T-helper 1 cell treated with Interleukin-12 subunit alpha and Interleukin-12 subunit beta and Interleukin-4 antibody, amounts not matched to agents 30 ng/mL and 1 ng/mL, for 36 hours (primary cell): Measurements from ENCODE around the gene SAMD4B. TPM values are rescaled to one million over a fixed set of nuclear protein-coding genes. Genes with fewer than 3 reads are reported as not detected.

Experiments used
- intact Hi-C: fragments of 100-400 bp; cut with micrococcal nuclease; formaldehyde crosslinking; loops from one replicate; pipeline ENCODE4 v1.15.1; 2024
- total RNA-seq: library from RNA; stranded (reverse); gene quantifications from 2 replicates; pipeline ENCODE4 v1.2.3, GENCODE V29; 2022

Gene SAMD4B
- total RNA-seq, 1 donor from 2014 or later, result 55.5 TPM

DNA sequence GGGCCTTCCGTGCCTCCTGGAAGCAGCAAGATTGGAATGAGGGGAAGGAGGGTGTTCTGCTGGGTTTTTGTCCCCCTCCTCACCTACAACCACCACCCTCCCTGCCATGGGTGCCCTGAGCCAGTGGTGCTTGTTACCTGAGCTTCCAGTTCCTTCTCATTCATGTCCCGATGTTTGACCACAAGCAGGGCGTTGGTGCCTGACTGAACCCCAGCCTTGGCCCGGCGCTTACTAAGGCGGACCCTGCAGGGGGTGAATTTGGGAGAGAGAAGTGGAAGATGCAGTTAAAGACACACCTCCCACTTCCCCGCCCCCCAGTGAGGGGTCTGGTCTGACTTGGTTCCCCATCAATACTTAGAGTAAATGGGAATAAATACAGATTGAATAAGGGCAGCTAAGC is 44.3 kb downstream of the SAMD4B start:
- intact Hi-C loops, result no loop called here

DNA sequence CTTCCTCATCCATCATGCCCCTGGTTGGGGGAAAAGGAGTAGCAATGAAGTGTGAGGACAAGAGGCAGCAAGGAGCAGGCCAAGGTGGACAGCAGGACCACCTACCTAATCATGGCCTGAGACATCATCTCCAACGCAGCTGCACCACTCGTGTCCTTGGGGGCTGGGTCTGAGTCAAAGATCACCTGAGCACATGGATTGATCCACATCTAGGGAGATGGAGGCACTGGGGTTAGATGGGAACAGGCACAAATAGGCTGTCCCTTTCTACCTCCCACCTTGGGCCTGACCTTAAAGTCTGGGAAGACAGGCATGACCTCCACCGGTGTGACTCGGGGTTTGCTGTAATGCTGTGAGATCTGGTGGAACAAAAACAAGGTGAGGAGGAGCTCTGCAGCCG is 46.4 kb downstream of the SAMD4B start:
- intact Hi-C loops, result no loop called here

DNA sequence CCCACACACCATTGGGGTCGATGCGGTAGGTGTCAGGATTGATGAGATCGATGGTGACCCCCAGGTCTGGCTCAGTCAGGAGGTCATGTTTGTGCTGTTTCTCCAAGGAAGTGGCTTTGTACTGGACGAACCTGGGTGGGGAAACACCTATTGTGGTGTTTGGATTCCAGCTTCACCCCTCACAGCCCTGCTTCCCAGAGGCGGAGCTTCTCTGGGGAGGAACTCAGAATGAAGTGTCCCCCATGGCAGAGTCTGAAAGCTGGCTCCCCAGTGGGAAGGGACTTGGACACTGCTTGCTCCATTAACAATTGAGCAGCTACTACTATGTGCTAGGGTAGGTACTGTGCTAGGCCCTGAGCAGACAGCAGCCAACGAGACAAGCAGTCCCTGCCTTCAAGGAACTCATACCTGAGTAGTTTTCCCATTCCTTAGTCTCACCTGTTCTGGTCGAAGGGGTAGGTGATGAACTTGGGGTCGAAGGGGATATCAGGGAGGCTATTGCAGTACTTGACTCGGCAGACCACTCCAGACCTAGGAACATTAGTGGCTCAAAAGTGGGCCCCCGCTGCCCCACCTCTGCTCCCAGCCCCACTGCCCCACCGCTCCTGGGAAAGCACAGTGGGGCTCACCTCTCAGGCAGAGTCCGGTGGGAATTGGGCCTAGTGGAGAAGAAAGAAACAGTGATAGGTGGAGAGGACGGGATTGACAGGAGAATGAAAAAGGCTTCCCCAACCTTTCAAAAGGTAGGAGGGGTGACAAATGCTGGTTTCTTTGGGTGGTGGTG is 47.6 kb downstream of the SAMD4B start:
- intact Hi-C loops, result loop anchor here (2.0 to 5.0 kb wide), 2 partner anchors 91 to 538 kb away; partner anchors contain the start of gene TIMM50

DNA sequence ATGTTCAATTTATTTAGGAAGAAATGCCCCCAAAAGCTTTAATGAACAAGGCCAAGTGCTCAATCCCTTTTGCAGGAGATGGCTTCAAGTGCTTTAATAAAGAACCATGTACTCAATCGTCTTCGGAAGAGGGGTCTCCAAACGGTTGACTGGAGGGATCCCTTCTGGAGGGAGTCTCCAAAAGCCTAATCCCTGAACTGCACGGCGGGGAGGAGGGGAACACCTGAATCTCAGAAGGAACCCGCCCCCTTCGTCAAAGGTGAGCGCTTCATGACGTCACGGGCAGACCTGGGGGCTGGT is 48.2 kb downstream of the SAMD4B start:
- intact Hi-C loops, result loop anchor here (2.0 to 5.0 kb wide), 2 partner anchors 90 to 538 kb away; partner anchors contain the start of gene TIMM50

DNA sequence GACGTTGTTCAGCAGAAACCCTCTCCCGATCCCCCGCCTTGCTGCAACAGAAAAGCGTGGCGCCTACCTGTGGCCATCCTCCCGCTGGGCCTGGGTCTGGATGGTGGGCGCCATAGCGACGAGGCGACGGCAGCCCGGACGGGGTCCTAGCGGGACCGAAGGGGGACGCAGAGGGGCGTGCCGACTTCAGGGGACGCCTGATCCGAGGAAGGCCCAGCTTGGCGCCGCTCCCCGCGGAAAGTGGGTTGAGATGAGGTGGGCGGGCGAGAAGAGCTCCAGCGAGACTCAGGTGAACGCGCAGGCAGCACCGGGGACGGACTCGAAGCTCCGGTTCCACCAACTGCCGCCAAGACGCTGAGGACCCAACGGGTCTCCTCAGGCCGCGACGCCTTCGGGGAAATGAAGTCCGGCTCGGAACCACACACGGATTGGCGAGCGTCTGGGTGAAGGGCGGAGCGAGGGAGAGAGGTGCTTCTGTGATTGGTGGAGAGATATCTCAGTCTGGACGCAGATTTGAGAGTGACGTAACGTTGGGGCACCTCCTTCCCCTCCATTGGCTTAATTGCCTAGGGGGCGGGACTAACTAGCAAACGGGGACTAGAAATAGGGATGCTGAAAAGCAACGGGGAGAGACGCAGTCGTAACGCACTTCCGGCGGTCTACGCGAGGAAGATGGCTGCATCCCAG is 48.7 kb downstream of the SAMD4B start, which contains the start of the genes MED29 and PAF1:
TSS of gene MED29 (plus strand) at position 628 of the 687 bp plus-strand sequence. CDS start at position 673, 45 bp downstream.
TSS of gene PAF1 (minus strand) at position 356 of the 687 bp plus-strand sequence. CDS start at position 114, 242 bp downstream.
- intact Hi-C loops, result loop anchor here (1.0 to 5.0 kb wide), 11 partner anchors 11 to 539 kb away; partner anchors contain the start of genes EID2B, MRPS12, PAK4 and PLEKHG2

DNA sequence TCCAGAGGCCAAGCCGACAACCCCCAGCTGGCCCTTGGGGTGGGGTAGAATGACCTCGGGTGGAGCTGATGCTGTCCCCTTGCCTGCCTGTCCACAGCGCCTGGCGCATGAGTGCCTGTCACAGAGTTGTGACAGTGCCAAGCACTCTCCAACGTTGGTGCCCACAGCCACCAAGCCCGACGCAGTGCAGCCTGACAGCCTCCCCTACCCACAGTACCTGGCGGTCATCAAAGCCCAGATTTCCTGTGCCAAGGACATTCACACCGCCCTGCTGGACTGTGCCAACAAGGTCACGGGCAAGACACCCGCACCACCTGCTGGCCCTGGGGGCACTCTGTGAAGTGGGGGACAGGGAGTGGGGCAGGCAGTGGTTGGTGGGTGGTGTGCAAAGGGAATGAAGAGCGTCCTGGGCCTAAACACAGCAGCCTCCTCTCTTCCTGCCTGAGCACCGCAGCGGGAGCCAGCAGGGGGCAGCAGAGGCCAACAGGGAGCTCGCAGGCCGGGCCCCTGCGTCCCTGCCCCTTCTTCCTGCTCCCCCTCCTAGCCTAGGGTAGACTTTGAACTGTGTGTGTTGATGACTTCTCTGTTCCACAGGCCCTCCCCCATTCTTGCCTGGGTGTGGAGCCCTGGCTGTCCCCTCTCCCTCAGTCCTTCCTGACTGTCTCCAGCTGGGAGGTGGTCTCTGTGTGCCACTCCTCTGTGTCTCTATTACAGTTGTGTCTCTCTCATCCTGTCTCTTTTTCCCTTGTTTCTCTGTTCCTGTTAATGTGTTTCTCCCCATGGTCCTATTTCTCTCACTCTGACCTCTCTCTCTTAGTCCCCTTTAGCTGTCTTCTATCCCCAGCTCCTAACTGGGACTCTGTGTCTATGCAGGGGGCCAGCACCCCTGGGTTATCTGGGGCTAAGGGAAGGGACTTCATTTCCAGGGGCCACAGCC is 55.4 kb downstream of the SAMD4B start:
- intact Hi-C loops, result loop anchor here (1.0 kb wide), 3 partner anchors 14 to 185 kb away; no protein-coding TSS in a partner anchor

DNA sequence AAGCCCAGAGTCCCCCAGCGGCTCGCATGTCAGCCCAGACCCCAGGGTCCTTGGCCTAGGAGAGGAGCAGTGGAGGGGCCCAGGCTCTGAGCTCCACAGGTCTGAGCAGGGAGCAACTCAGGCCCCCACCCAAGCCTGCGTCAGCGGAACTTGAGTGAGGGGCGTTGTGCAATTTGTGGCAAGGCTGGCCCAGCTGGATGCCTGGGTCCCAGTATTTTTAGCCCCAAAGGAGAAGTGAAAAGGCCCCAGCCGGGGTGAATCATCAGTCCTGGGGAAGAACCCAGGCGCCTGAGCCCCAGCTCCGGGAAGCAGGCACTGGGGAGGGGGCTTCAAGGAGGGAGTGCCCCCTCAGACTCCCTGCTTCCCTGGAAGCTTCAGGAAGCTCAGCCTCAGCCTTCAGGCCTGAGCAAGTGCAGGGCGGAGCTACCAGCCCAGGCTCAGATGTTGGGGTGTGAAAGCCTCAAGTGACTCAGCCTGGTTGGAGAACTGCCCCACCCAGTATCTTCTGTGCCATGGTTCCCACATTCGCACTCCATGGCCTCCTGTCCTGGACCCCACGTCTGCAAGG is 56.2 kb downstream of the SAMD4B start:
- intact Hi-C loops, result no loop called here

DNA sequence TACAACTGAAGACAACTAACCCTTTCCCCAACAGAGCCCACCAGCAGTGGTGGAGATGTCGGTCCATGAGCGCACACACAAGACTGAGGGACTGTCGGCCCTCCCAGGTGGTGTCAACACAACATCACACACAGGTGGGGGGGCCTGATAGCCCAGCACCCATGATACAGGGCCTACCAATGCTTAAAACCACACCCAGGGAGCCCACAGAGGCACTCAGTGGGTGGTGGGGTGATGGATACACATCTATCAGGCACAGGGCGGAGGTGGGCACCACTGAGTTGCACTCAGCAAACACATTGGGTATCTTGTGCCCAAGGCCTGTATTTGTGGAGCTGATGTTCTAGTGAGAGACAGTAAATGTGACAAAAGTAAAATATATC is 57.4 kb downstream of the SAMD4B start:
- intact Hi-C loops, result no loop called here

DNA sequence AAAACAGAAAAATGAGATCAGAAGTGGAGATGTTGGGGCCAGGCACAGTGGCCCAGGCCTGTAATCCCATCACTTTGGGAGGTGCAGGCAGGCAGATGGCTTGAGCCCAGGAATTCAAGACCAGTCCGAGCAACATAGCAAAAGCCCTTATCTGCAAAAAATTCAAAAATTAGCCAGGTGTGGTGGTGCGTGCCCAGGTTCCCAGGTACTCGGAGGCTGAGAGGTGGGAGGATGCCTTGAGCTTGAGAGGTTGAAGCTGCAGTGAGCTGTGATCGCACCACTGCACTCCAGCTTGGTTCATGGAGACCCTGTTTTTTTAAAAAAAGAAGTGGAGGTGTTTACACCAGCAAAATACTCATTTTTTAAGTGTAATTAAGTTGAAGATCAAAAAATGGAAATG is 57.8 kb downstream of the SAMD4B start:
- intact Hi-C loops, result no loop called here

DNA sequence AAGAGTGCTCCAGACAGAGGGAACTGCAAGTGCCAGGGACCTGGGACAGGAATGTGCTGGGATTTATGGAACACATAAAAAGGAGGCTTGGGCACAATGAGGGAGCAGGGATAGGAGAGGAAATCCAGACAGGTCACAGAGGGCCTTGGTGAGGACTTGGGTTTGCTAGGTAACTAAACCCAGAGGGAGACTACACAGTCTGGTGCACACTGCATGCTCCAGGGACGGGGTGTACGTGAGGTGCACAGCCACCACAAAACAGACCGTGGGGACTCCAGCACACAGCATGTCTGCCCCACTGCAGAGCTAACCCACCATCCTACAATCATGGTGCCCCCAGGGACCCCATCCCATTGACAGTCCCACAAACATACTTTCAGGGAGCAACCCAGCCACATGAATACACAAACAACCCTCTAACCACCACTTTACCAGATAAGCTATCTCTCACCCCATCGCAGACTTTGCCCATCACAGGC is 58.9 kb downstream of the SAMD4B start:
- intact Hi-C loops, result no loop called here

DNA sequence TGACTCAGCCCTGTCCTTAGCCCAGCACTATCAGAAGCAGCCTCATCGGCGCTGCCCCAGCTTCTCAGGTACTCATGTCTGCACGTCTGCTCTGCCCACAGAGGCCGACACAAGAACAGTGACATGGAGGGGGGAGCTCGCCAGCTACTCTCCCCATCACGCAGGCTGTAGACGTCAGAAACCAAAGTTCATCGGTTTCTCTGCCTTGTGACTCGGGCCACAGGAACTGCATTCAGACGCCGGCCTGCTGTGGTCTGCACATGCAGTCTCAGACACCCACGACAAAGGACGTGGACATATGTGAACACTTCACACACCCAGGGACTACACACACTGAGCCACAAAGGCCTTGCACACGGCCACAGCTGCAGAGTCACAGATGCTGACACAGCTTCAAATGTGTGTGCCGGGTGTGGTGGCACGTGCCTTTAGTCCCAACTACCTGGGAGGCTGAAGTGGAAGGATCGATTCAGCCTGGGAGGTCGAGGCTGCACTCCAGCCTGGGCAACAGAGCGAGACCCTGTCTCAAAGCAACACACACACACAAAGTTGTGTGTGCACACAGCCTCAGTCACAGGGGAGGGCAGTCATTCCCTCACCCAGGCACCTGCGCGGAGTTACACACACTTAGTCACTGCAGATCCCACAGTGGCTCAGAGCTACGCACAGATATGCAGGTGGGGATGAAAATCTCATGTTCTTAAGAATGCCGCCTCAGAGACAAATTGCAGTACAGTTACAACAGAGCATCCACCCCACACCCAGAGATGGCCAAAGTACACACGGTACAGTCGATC is 59.5 kb downstream of the SAMD4B start:
- intact Hi-C loops, result loop anchor here (1.0 kb wide), 1 partner anchor 10 kb away; the partner anchor contains the start of genes MED29 and PAF1

DNA sequence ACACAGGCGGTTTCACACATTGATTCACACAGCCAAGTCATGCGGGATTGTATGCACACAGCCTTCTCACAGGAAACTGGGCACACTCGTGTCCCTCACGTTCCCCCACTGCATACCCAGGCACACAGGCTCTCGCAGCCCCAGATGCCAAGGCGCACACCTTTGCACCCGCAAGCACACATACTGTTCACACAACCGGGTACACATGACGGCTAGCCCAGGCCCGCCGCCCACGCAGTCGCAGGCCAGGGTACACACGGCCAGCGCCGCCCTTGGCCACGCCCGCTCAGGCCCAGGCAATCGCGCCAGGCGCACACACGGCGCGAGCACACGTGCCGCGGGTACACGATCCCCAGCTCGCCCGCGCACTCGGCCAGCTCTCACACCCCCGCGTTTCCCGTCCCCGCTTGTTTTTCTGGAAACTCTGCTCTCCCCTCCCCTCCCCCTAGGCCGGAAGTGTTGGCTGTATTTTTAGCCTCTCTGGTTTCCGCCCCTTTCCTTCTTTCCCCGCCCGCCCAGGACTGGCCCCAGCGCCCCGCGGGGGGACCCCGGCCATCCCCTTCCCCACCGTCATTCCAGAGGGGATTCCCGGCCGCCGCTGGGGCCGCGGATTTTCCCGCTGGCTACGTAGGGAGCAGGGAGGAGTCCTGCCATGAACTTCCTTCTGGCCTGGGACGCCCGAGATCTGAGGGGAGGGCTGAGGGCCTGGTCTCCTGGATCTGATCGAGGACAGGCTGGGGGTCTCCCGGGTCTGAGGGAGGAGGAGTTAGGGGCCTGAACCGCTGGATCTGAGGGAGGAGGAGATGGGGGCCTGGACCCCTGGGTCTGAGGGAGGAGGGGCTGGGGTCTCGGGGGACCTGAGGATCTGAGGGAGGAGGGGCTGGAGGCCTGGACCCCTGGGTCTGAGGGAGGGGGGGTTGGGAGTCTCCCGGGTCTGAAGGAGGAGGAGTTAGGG is 60.4 kb downstream of the SAMD4B start:
- intact Hi-C loops, result loop anchor here (1.0 kb wide), 1 partner anchor 11 kb away; the partner anchor contains the start of genes MED29 and PAF1

DNA sequence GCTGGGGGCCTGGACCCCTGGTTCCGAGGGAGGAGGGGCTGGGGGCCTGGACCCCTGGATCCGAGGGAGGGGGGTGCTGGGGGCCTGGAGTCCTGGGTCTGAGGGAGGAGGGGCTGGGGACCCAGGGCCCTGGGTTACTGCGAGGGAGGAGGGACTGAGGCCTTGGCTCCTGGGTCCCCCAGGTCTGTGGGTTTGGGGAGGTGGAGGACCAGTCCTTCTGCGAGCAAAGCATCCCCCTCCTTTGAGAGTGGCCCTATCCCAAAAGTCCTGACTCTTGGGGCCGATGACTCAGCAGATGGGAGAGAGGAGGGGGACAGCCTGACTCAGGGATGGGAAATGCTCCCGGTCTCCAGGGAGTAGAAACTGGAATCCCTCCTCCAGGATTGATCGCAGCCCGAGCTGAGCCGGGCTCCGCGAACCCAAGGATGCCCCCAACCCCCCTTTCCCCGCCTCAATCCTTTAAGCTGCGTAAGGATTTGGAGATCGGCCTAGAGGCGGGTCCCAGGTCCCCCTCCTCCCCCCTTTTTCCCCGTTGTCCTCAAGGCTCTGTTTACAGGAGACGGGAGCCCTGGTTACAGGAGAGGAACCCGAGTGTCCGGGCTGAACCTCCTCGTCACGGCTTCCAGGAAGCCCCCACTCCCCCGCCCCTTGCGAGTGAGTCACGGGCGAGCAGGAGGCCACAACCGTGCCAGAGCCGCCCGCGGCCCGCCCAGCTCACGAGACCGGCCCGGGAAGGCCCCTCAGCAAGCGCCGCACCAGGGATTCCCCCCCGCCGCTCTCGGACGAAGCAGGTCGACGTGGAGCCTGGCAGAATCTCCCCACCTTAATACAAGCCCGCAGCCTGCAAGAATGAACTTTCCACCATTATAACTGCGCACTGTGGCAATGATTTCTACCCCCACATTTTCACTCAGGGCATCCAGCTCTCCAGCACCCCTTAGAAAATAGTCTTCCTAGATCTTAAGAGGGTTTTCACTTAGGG is 61.4 kb downstream of the SAMD4B start:
- intact Hi-C loops, result no loop called here

DNA sequence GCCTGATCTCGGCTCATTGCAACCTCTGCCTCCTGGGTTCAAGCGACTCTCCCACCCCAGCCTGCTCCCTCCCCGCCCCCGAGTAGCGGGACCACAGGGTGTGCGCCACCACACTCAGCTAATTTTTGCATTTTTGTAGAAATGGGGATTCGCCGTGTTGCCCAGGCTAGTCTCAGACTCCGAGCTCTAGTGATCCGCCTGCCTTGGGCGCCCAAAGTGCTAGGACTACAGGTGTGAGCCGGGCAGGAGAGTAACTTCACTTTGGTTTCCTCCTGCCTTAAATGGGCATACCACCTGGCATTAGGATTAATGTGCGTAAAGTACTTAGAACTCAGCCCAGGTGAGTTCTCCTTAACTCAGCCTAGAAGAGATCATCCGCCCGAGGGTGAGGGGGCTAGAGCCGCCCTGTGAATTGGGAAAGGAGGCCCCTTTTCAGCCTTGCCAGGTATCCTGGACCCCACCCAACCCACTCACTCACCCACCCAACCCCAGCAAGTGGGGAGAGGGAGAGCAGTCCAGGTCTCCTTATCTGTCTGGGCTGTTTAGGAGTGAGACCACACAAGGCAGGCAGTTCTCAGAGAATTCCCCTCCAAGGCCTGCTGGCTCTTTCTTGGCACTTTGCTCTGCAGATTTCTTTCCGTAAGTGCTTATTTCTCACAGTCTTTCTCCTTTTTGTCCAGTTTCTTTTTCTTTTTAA is 63.2 kb downstream of the SAMD4B start:
- intact Hi-C loops, result no loop called here

DNA sequence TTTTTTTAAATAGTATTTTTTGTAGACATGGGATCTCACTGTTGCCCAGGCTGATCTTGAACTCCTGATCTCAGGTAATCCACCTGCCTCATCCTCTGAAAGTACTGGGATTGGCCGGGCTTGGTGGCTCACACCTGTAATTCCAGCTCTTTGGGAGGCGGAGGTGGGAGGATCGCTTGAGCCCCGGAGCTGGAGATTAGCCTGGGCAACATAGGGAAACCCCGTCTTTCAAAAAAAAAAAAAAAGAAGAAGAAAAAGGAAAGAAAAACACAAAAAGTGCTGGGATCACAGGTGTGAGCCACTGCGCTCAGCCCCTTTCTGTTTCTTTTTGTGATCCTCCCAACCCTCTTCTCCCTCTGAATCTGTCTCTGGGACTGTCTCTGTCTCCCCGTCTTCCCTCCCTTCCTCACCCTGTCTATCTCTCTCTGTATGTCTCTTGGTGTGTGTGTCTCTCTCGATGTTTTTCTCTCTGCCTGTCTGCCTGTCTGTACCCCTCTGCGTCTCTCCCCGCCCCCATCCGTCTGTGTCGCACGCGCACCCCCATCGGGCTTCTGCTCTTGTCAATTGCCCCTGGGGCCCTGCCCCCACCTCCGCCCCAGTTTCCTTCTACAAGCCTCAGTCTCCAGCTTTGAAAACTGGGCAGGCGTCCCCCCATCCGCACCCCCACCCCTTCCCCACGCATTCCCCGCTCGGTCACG is 63.9 kb downstream of the SAMD4B start:
- intact Hi-C loops, result no loop called here
